Tibial artery (tissue), 4 donors: ENCODE data around the gene DOLPP1.
"Not testable (repeated sequence)": the region's sequence is repeated elsewhere in the genome, so short reads cannot be mapped to it uniquely, and the experiment has no call there.

Source experiments
- DNase-seq, 2 donors: peaks; one replicate each; pipeline ENCODE4 v3.0.0-alpha.2; 2019
- H3K27ac ChIP-seq, 2 donors: fragments of 200-600 bp; sonication (generic) in 1 of 2; 1 replicate in 1 of 2; 2 replicates in 1 of 2; pipeline ENCODE4 v1.5.1; 2018 to 2019; ENCODE audit warnings: mild to moderate bottlenecking in 1 of 2
- H3K27me3 ChIP-seq, 2 donors: fragments of 200-600 bp; sonication (generic) in 1 of 2; one replicate each; pipeline versions ENCODE4 v1.5.1 to v1.6.0; 2016 to 2019
- H3K36me3 ChIP-seq, 3 donors: fragments of 200-600 bp; sonication (generic) in 2 of 3; one replicate each; pipeline ENCODE4 v1.5.1; 2016 to 2019; ENCODE audit warnings: mild to moderate bottlenecking in 2 of 3
- H3K4me1 ChIP-seq, 4 donors: fragments of 200-600 bp; sonication (generic) in 2 of 4; 1 replicate in 3 of 4; 2 replicates in 1 of 4; pipeline ENCODE4 v1.5.1; 2016 to 2019
- H3K4me3 ChIP-seq, 2 donors: fragments of 200-600 bp; sonication (generic) in 1 of 2; 1 replicate in 1 of 2; 2 replicates in 1 of 2; pipeline ENCODE4 v1.5.1; 2018 to 2019; ENCODE audit warnings: mild to moderate bottlenecking in 2 of 2
- H3K9me3 ChIP-seq, 3 donors: fragments of 200-600 bp; sonication (generic) in 1 of 3; one replicate each; pipeline ENCODE4 v1.5.1; 2016 to 2019
- CTCF ChIP-seq, 2 experiments: fragments of 200-600 bp in 1 of 2; fragments of 450-650 bp in 1 of 2; IDR thresholded peaks; one replicate each; pipeline ENCODE4 v1.5.1; 2017 to 2019; ENCODE audit warnings: antibody characterized with exemption in 2 of 2, mild to moderate bottlenecking in 1 of 2, moderate library complexity in 1 of 2
- intact Hi-C: fragments of 100-400 bp; cut with DNase I; formaldehyde crosslinking; loops from one replicate; pipeline ENCODE4 v1.15.0; 2023; ENCODE audit warnings: low total_unique reads

Gene DOLPP1

GRCh38 chr9:129124506-129125069, 43.7 kb downstream of the DOLPP1 start:
- Histone ChIP-seq H3K4me1 (peaks cover 0 to 4% (median 0%) of the 10 kb centered on the region in 4 donors), H3K36me3 (peaks cover 19 to 87% (median 42%) of the 10 kb centered on the region in 3 donors), H3K4me3 (no peak overlapping the region), H3K27me3 (no peaks in the 10 kb centered on the region), H3K27ac (no peak overlapping the region), H3K9me3 (no peaks in the 10 kb centered on the region)
- intact Hi-C loops, result loop anchor here (10.0 kb wide), 1 partner anchor 670 kb away; no protein-coding TSS in a partner anchor
- no peak for TF ChIP-seq CTCF (IDR thresholded peaks at IDR 0.05)
- no peak for DNase-seq

- intact Hi-C loops, result loop anchor here (10.0 kb wide), 1 partner anchor 669 kb away; no protein-coding TSS in a partner anchor
- no peak overlapping the region for H3K27ac ChIP-seq
- DNase-seq, result no peak
- no peak overlapping the region for H3K4me3 ChIP-seq
- H3K36me3 ChIP-seq, result peaks cover 27 to 94% (median 40%) of the 10 kb centered on the region in 3 donors
- H3K9me3 ChIP-seq, result no peaks in the 10 kb centered on the region
- TF ChIP-seq CTCF (IDR thresholded peaks at IDR 0.05), result no peak
- H3K4me1 ChIP-seq, result peaks cover 0 to 4% (median 0%) of the 10 kb centered on the region in 4 donors
- no peaks in the 10 kb centered on the region for H3K27me3 ChIP-seq
Measured at GRCh38 chr9:129125478-129125877, 44.6 kb downstream of the DOLPP1 start.

GRCh38 chr9:129126749-129127618, 46.1 kb downstream of the DOLPP1 start:
- H3K4me3 ChIP-seq, result no peak overlapping the region
- intact Hi-C loops, result loop anchor here (10.0 kb wide), 1 partner anchor 668 kb away; no protein-coding TSS in a partner anchor
- no peak for DNase-seq
- H3K4me1 ChIP-seq, result peaks cover 0 to 11% (median 2%) of the 10 kb centered on the region in 4 donors
- H3K9me3 ChIP-seq, result no peaks in the 10 kb centered on the region
- peaks cover 15 to 90% (median 25%) of the 10 kb centered on the region in 3 donors for H3K36me3 ChIP-seq
- H3K27me3 ChIP-seq, result no peaks in the 10 kb centered on the region
- no peak overlapping the region for H3K27ac ChIP-seq
- TF ChIP-seq CTCF (IDR thresholded peaks at IDR 0.05), result no peak

GRCh38 chr9:129128689-129129088, 47.8 kb downstream of the DOLPP1 start:
- DNase-seq, result no peak
- no peaks in the 10 kb centered on the region for H3K9me3 ChIP-seq
- H3K27me3 ChIP-seq, result no peaks in the 10 kb centered on the region
- peaks cover 0 to 11% (median 2%) of the 10 kb centered on the region in 4 donors for H3K4me1 ChIP-seq
- intact Hi-C loops, result loop anchor here (10.0 kb wide), 1 partner anchor 666 kb away; no protein-coding TSS in a partner anchor
- H3K4me3 ChIP-seq, result no peak overlapping the region
- TF ChIP-seq CTCF (IDR thresholded peaks at IDR 0.05), result no peak
- H3K27ac ChIP-seq, result no peak overlapping the region
- H3K36me3 ChIP-seq, result peaks cover 12 to 80% (median 18%) of the 10 kb centered on the region in 3 donors

GRCh38 chr9:129130271-129130670, 49.4 kb downstream of the DOLPP1 start:
- intact Hi-C loops, DNase-seq, H3K27me3 ChIP-seq, H3K9me3 ChIP-seq, H3K4me3 ChIP-seq, H3K27ac ChIP-seq: not testable (repeated sequence)
- H3K36me3 ChIP-seq, result peaks cover 8 to 77% (median 16%) of the 10 kb centered on the region in 3 donors
- peaks cover 0 to 11% (median 2%) of the 10 kb centered on the region in 4 donors for H3K4me1 ChIP-seq

GRCh38 chr9:129130791-129131190, 49.9 kb downstream of the DOLPP1 start:
- Histone ChIP-seq H3K27ac (no peak overlapping the region), H3K27me3 (no peaks in the 10 kb centered on the region), H3K4me1 (peaks cover 0 to 11% (median 2%) of the 10 kb centered on the region in 4 donors), H3K9me3 (no peaks in the 10 kb centered on the region), H3K4me3 (no peak overlapping the region), H3K36me3 (peaks cover 13 to 77% (median 21%) of the 10 kb centered on the region in 3 donors)
- intact Hi-C loops, result no loop called here
- no peak for TF ChIP-seq CTCF (IDR thresholded peaks at IDR 0.05)
- no peak for DNase-seq
